ENCODE data around the gene KANSL1L.

GRCh38 chr2:209986415-209986814 lies 184.8 kb downstream of the KANSL1L start:
- TF ChIP-seq RFX5 (IDR thresholded peaks at IDR 0.05; ENCODE audit: low read length): no peak
- TF ChIP-seq, protein P1, sequence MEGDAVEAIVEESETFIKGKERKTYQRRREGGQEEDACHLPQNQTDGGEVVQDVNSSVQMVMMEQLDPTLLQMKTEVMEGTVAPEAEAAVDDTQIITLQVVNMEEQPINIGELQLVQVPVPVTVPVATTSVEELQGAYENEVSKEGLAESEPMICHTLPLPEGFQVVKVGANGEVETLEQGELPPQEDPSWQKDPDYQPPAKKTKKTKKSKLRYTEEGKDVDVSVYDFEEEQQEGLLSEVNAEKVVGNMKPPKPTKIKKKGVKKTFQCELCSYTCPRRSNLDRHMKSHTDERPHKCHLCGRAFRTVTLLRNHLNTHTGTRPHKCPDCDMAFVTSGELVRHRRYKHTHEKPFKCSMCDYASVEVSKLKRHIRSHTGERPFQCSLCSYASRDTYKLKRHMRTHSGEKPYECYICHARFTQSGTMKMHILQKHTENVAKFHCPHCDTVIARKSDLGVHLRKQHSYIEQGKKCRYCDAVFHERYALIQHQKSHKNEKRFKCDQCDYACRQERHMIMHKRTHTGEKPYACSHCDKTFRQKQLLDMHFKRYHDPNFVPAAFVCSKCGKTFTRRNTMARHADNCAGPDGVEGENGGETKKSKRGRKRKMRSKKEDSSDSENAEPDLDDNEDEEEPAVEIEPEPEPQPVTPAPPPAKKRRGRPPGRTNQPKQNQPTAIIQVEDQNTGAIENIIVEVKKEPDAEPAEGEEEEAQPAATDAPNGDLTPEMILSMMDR (IDR thresholded peaks at IDR 0.05): no peak
- no peak for TF ChIP-seq CHD2 (IDR thresholded peaks at IDR 0.05; ENCODE audit: low read length, partially characterized antibody)
- no peak for TF ChIP-seq SMC3 (IDR thresholded peaks at IDR 0.05; ENCODE audit: low read depth, low read length)
- no peak for TF ChIP-seq EP300 (IDR thresholded peaks at IDR 0.05; ENCODE audit: borderline replicate concordance in 1 of 2, low read depth in 1 of 2, low read length in 1 of 2)
- no peak for TF ChIP-seq MAX (IDR thresholded peaks at IDR 0.05; ENCODE audit: low read depth)
